H1 (cell line): ENCODE results near the gene SUB1. TPM values are rescaled to one million over a fixed set of nuclear protein-coding genes. Genes with fewer than 3 reads are reported as not detected.

Experiments
- CTCF ChIA-PET: fragments of 300-600 bp; sonication (Branson Sonifier 250); formaldehyde crosslinking; loops from one replicate; lab custom pipeline; 2021; ENCODE audit not compliant: partially characterized antibody; lab: Charles Lee
- POLR2A ChIA-PET: fragments of 300-600 bp; sonication (Branson Sonifier 250); formaldehyde crosslinking; loops from one replicate; lab custom pipeline; 2021; ENCODE audit warnings: inconsistent platforms; ENCODE audit not compliant: partially characterized antibody; lab: Charles Lee
- DNase-seq, 2 experiments: peaks; one replicate each; pipeline versions ENCODE4 v3.0.0 to v3.0.0-alpha.2; 2010 to 2022; ENCODE audit warnings: low spot score in 2 of 2, low read depth in 1 of 2, mixed read lengths in 1 of 2
- FAIRE-seq: peaks from 2 replicates; lab custom pipeline; 2011; peaks lifted over from hg19 to GRCh38; lab: Jason Lieb, UNC
- H2AFZ ChIP-seq: 2 replicates; pipeline ENCODE4 v1.8.1; 2012; ENCODE audit warnings: low read length, inconsistent platforms
- H2AK5ac ChIP-seq: 2 replicates; pipeline ENCODE4 v1.6.1; 2013; ENCODE audit warnings: low read depth, low read length
- H2BK120ac ChIP-seq: replicated peaks from 2 replicates; pipeline ENCODE3; 2013; ENCODE audit warnings: low read depth, low read length, inconsistent platforms
- H2BK12ac ChIP-seq: 2 replicates; pipeline ENCODE4 v1.6.1; 2013; ENCODE audit warnings: low read depth, low read length
- H2BK15ac ChIP-seq: 2 replicates; pipeline ENCODE4 v1.6.1; 2013; ENCODE audit warnings: low read length
- H2BK20ac ChIP-seq: 2 replicates; pipeline ENCODE4 v1.6.1; 2013; ENCODE audit warnings: low read length
- H2BK5ac ChIP-seq: 2 replicates; pipeline ENCODE4 v1.6.1; 2013; ENCODE audit warnings: low read depth, low read length
- H3K14ac ChIP-seq: 2 replicates; pipeline ENCODE4 v1.6.1; 2013; ENCODE audit warnings: inconsistent platforms; ENCODE audit not compliant: insufficient read length
- H3K18ac ChIP-seq: 2 replicates; pipeline ENCODE4 v1.6.1; 2013; ENCODE audit warnings: low read length; ENCODE audit errors: extremely low read depth
- H3K23ac ChIP-seq: 2 replicates; pipeline ENCODE4 v1.6.1; 2013; ENCODE audit warnings: inconsistent platforms; ENCODE audit not compliant: insufficient read length
- H3K23me2 ChIP-seq: 2 replicates; pipeline ENCODE4 v1.6.1; 2013; ENCODE audit warnings: low read depth, low read length
- H3K27ac ChIP-seq: 2 replicates; pipeline ENCODE4 v1.6.1; 2011; ENCODE audit warnings: low read depth, low read length, inconsistent platforms
- H3K27me3 ChIP-seq, 4 experiments: replicated peaks in 1 of 4; 1 replicate in 1 of 4; 2 replicates in 3 of 4; pipeline versions ENCODE4 v1.6.1 to v1.8.1; 2011 to 2013; ENCODE audit warnings: low read length in 3 of 4, mild to moderate bottlenecking in 3 of 4, inconsistent platforms in 2 of 4, mixed read lengths in 2 of 4, moderate library complexity in 1 of 4; ENCODE audit not compliant: control insufficient read depth in 3 of 4, insufficient read depth in 3 of 4; ENCODE audit errors: extremely low read depth in 1 of 4
- H3K36me3 ChIP-seq, 4 experiments: 2 replicates each; pipeline versions ENCODE4 v1.6.1 to v1.8.1; 2011 to 2013; ENCODE audit warnings: mild to moderate bottlenecking in 4 of 4, low read length in 3 of 4, moderate library complexity in 2 of 4, control low read depth in 1 of 4, inconsistent platforms in 1 of 4; ENCODE audit not compliant: insufficient read depth in 4 of 4, control insufficient read depth in 2 of 4
- H3K4ac ChIP-seq: replicated peaks from 2 replicates; pipeline ENCODE3; 2013; ENCODE audit warnings: low read length, low read depth, mixed read lengths, inconsistent platforms; ENCODE audit not compliant: insufficient read length
- H3K4me1 ChIP-seq, 4 experiments: replicated peaks in 1 of 4; 1 replicate in 1 of 4; 2 replicates in 3 of 4; pipeline versions ENCODE4 v1.6.1 to v1.8.1; 2011 to 2013; ENCODE audit warnings: low read length in 3 of 4, inconsistent platforms in 2 of 4, mixed read lengths in 1 of 4; ENCODE audit not compliant: insufficient read depth in 4 of 4, control insufficient read depth in 3 of 4
- H3K4me2 ChIP-seq, 2 experiments: 2 replicates each; pipeline versions ENCODE4 v1.6.1 to v1.8.1; 2011 to 2013; ENCODE audit warnings: low read depth in 2 of 2, low read length in 2 of 2, control low read depth in 1 of 2, inconsistent platforms in 1 of 2, mild to moderate bottlenecking in 1 of 2; ENCODE audit not compliant: insufficient read depth in 1 of 2
- H3K4me3 ChIP-seq, 4 experiments: fragments of 200-600, 300-600 bp in 1 of 4; sonication (generic), shearing (Covaris generic), sonication (Bioruptor Twin) in 1 of 4; 2 replicates each; pipeline versions ENCODE4 v1.5.1 to v1.8.1; 2011 to 2016; ENCODE audit warnings: low read length in 4 of 4, low read depth in 3 of 4, control low read depth in 2 of 4, inconsistent platforms in 2 of 4, mild to moderate bottlenecking in 2 of 4, mixed read lengths in 1 of 4, moderate library complexity in 1 of 4; ENCODE audit not compliant: insufficient read depth in 2 of 4; ENCODE audit errors: extremely low read depth in 1 of 4
- H3K56ac ChIP-seq: replicated peaks from 2 replicates; pipeline ENCODE3; 2013; ENCODE audit warnings: low read depth, mild to moderate bottlenecking, mixed read lengths, low read length, inconsistent platforms; ENCODE audit not compliant: insufficient read length
- H3K79me1 ChIP-seq: 2 replicates; pipeline ENCODE4 v1.6.1; 2013; ENCODE audit warnings: low read depth, low read length, control low read depth
- H3K79me2 ChIP-seq, 2 experiments: 2 replicates each; pipeline versions ENCODE4 v1.6.1 to v1.8.1; 2012 to 2013; ENCODE audit warnings: low read length in 2 of 2, mild to moderate bottlenecking in 2 of 2, inconsistent platforms in 1 of 2; ENCODE audit not compliant: insufficient read depth in 2 of 2, control insufficient read depth in 1 of 2
- H3K9ac ChIP-seq, 4 experiments: replicated peaks in 1 of 4; 1 replicate in 1 of 4; 2 replicates in 3 of 4; pipeline versions ENCODE4 v1.6.1 to v1.8.1; 2011 to 2013; ENCODE audit warnings: low read depth in 3 of 4, low read length in 3 of 4, control low read depth in 2 of 4, mild to moderate bottlenecking in 2 of 4, moderate library complexity in 2 of 4, inconsistent platforms in 1 of 4; ENCODE audit errors: extremely low read depth in 1 of 4
- H3K9me3 ChIP-seq, 2 experiments: 2 replicates each; pipeline versions ENCODE4 v1.6.1 to v1.8.1; 2012 to 2013; ENCODE audit warnings: mild to moderate bottlenecking in 2 of 2, moderate library complexity in 2 of 2, control low read depth in 1 of 2, inconsistent platforms in 1 of 2, low read depth in 1 of 2, low read length in 1 of 2, mixed read lengths in 1 of 2; ENCODE audit not compliant: insufficient read depth in 2 of 2
- H4K20me1 ChIP-seq, 2 experiments: replicated peaks in 1 of 2; 2 replicates each; pipeline versions ENCODE3 to v1.8.1; 2011 to 2013; ENCODE audit warnings: inconsistent platforms in 2 of 2, low read length in 2 of 2, mild to moderate bottlenecking in 1 of 2; ENCODE audit not compliant: insufficient read depth in 2 of 2, control insufficient read depth in 1 of 2
- H4K5ac ChIP-seq: 2 replicates; pipeline ENCODE4 v1.6.1; 2013; ENCODE audit warnings: low read length, low read depth, mixed read lengths, inconsistent platforms; ENCODE audit not compliant: insufficient read length
- H4K8ac ChIP-seq: 2 replicates; pipeline ENCODE4 v1.8.0; 2013; ENCODE audit warnings: mild to moderate bottlenecking, moderate library complexity, low read length, inconsistent platforms; ENCODE audit not compliant: insufficient read depth; ENCODE audit errors: extremely low read depth
- H4K91ac ChIP-seq: replicated peaks from 2 replicates; pipeline ENCODE3; 2013; ENCODE audit warnings: low read length, mixed read lengths, inconsistent platforms; ENCODE audit not compliant: insufficient read length
- CREB1 ChIP-seq: IDR thresholded peaks from 2 replicates; pipeline ENCODE4 v1.6.1; 2012; ENCODE audit warnings: inconsistent platforms
- EP300 ChIP-seq, 2 experiments: IDR thresholded peaks; 1 replicate in 1 of 2; 2 replicates in 1 of 2; pipeline ENCODE4 v1.6.1; 2011 to 2012; ENCODE audit warnings: low read depth in 2 of 2, low read length in 2 of 2, mild to moderate bottlenecking in 2 of 2, borderline replicate concordance in 1 of 2, inconsistent platforms in 1 of 2, moderate library complexity in 1 of 2
- GTF2F1 ChIP-seq: IDR thresholded peaks from 2 replicates; pipeline ENCODE4 v1.6.1; 2012; ENCODE audit warnings: low read depth, low read length, improper control_type of control experiment, borderline replicate concordance
- HDAC6 ChIP-seq: IDR thresholded peaks from one replicate; pipeline ENCODE4 v1.7.1; 2012; ENCODE audit warnings: low read depth, mild to moderate bottlenecking, inconsistent platforms, low read length, moderate library complexity
- JUN ChIP-seq: IDR thresholded peaks from 2 replicates; pipeline ENCODE4 v1.6.1; 2011; ENCODE audit warnings: low read depth, mild to moderate bottlenecking, improper control_type of control experiment, low read length
- KDM4A ChIP-seq: IDR thresholded peaks from one replicate; pipeline ENCODE4 v1.7.1; 2012; ENCODE audit warnings: low read depth, mild to moderate bottlenecking, moderate library complexity, low read length, inconsistent platforms; ENCODE audit not compliant: severe bottlenecking
- RBBP5 ChIP-seq: IDR thresholded peaks from 2 replicates; pipeline ENCODE4 v1.7.1; 2012; ENCODE audit warnings: low read depth, mild to moderate bottlenecking, inconsistent platforms, low read length, moderate library complexity, borderline replicate concordance
- RFX5 ChIP-seq: IDR thresholded peaks from 2 replicates; pipeline ENCODE4 v1.6.1; 2011; ENCODE audit warnings: low read depth, low read length, improper control_type of control experiment, borderline replicate concordance
- RXRA ChIP-seq: IDR thresholded peaks from 2 replicates; pipeline ENCODE4 v1.6.1; 2011; ENCODE audit warnings: low read depth, mild to moderate bottlenecking, low read length, moderate library complexity; ENCODE audit not compliant: insufficient read depth
- SIX5 ChIP-seq: IDR thresholded peaks from 2 replicates; pipeline ENCODE4 v1.6.1; 2011; ENCODE audit warnings: mild to moderate bottlenecking, low read depth, low read length
- ZNF274 ChIP-seq: IDR thresholded peaks from 2 replicates; pipeline ENCODE4 v1.7.0; 2012; ENCODE audit warnings: low read length, borderline replicate concordance; ENCODE audit errors: extremely low read depth
- WGBS, 2 experiments: shearing (Covaris generic) in 1 of 2; methylation state at CpG; one replicate each; pipeline versions ENCODE4 v1.1.6 to v1.1.7; 2013 to 2015; ENCODE audit warnings: low lambda C conversion rate in 2 of 2, mixed read lengths in 2 of 2, inconsistent platforms in 1 of 2, low coverage in 1 of 2, missing lambda C conversion rate in 1 of 2; ENCODE audit not compliant: insufficient replicate concordance in 2 of 2, insufficient coverage in 1 of 2, insufficient read length in 1 of 2; ENCODE audit errors: extremely low coverage in 1 of 2, missing lambda C conversion rate in 1 of 2; 5-methylcytosine and 5-hydroxymethylcytosine counted together
- polyA plus RNA-seq, 7 experiments: library from polyadenylated mRNA; depleted of rRNA in 3 of 7; stranded (reverse) in 5 of 7; unstranded in 2 of 7; fragments of >200 nt in 5 of 7; fragments of 200-250 nt in 2 of 7; gene quantifications; 1 replicate in 5 of 7; 2 replicates in 1 of 7; 4 replicates in 1 of 7; pipeline versions ENCODE4 v1.2.1 to v1.2.3, GENCODE V29; 2011 to 2013; ENCODE audit warnings: missing spikeins in 2 of 7, mixed read lengths in 2 of 7
- total RNA-seq: library from RNA; stranded (reverse); fragmentation: NEBNext Ultra II Directional; extraction: Animal tissue kit (Norgen Biotek cat#: 25700); gene quantifications from 2 replicates; pipeline ENCODE4 v1.2.1, GENCODE V29; 2021
- TF ChIP-seq, protein P1 (sequence below): IDR thresholded peaks from 2 replicates; pipeline ENCODE4 v1.6.1; 2011; ENCODE audit warnings: low read depth, mild to moderate bottlenecking, low read length; ENCODE audit not compliant: insufficient read depth

SUB1 gene
- total and polyA plus RNA-seq, 2 of the 8 experiments (the other 6 are each of a cell fraction or from before 2014, with no cell fraction given): 83.9 to 325 TPM

DNA sequence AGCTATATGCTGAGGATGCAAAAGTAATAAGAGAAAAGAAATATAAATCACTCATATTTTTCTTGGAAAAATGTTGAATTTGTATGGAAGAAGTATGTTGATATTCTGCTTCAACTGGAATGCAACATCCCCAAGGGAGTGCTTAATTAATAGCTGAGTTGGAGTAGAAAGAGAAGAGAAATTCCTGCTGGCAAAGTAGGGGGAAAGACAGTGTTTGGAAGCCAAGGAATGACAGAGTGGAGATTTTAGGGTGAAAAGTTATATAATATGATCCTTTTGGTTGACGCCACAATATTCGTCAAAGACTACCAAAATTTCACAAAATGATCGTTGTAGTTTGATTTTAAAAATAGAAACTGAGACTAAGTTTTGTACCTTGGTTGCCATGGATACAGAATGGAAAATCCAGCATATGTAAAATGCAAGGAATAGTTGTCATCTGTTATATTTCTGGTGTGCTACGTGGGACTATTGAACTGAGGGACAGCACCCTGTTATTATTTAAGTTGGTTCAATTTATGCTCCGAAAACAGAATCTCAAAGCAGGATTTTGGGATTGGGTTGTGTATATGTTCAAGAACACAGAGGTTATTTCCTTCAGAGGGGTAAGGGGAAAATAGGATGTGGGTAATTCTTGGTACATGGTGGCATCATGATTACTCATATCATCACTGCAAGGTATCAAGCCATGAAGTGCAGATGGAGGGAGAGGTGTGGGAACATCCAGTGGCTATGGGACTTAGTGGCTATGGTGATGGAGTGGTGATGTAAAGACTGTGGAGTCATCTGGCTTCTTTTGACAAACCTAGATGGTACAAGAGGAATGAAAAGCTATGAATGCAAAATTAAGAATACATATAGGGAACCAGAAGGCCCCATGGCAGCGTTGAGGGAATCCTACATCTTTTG lies 61.0 kb downstream of the SUB1 start:
- Histone ChIP-seq H3K23me2 (no peaks in the 10 kb centered on the region), H4K5ac (no peak overlapping the region), H2AK5ac (no peak overlapping the region), H3K9ac (no peak overlapping the region), H3K18ac (no peak overlapping the region), H2BK5ac (no peak overlapping the region), H3K23ac (no peak overlapping the region), H4K91ac (no peak overlapping the region), H4K8ac (no peak overlapping the region), H2BK120ac (no peak overlapping the region), H4K20me1 (no peaks in the 10 kb centered on the region), H3K4me2 (no peak overlapping the region), H3K4ac (no peak overlapping the region), H2BK20ac (no peak overlapping the region), H3K14ac (no peak overlapping the region), H2AFZ (no peak overlapping the region), H3K4me1 (no peaks in the 10 kb centered on the region), H3K27ac (no peak overlapping the region), H3K9me3 (no peaks in the 10 kb centered on the region; a peak in 1 of 4 replicates), H3K79me1 (no peaks in the 10 kb centered on the region), H3K36me3 (no peaks in the 10 kb centered on the region), H2BK12ac (no peak overlapping the region), H2BK15ac (no peak overlapping the region), H3K4me3 (no peak overlapping the region), H3K79me2 (no peaks in the 10 kb centered on the region), H3K27me3 (no peaks in the 10 kb centered on the region), H3K56ac (no peak overlapping the region)
- 90% methylated on average over 6 of the region's 6 CpGs; no CpG with 5 or more reads in 1 of the 2 experiments for WGBS, 2 experiments
- no peak for FAIRE-seq
- no peak for DNase-seq
- ChIA-PET POLR2A (no interaction called here), CTCF (interaction anchor here (0.6 kb wide), 1 partner anchor 128 kb away, joined by 3 read pairs; no protein-coding TSS in a partner anchor)
- no peak for TF ChIP-seq RFX5
- TF ChIP-seq KDM4A: no peak
- no peak for TF ChIP-seq RXRA
- TF ChIP-seq SIX5: no peak
- TF ChIP-seq GTF2F1: no peak
- no peak for TF ChIP-seq HDAC6
- no peak for TF ChIP-seq RBBP5
- TF ChIP-seq ZNF274: no peak
- TF ChIP-seq CREB1: no peak
- TF ChIP-seq, protein P1, sequence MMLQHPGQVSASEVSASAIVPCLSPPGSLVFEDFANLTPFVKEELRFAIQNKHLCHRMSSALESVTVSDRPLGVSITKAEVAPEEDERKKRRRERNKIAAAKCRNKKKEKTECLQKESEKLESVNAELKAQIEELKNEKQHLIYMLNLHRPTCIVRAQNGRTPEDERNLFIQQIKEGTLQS: no peak
- no peak for TF ChIP-seq EP300 (IDR thresholded peaks at IDR 0.05; ENCODE audit: borderline replicate concordance in 1 of 2, low read depth in 2 of 2, low read length in 2 of 2)
- TF ChIP-seq JUN: no peak
